H1 (cell line): ENCODE data around the gene P3H3. TPM values are rescaled to one million over a fixed set of nuclear protein-coding genes. Genes with fewer than 3 reads are reported as not detected.

ENCODE experiments used
- CTCF ChIA-PET: fragments of 300-600 bp; sonication (Branson Sonifier 250); formaldehyde crosslinking; loops from one replicate; lab custom pipeline; 2021; ENCODE audit not compliant: partially characterized antibody; lab: Charles Lee
- POLR2A ChIA-PET: fragments of 300-600 bp; sonication (Branson Sonifier 250); formaldehyde crosslinking; loops from one replicate; lab custom pipeline; 2021; ENCODE audit warnings: inconsistent platforms; ENCODE audit not compliant: partially characterized antibody; lab: Charles Lee
- DNase-seq, 2 experiments: peaks; one replicate each; pipeline versions ENCODE4 v3.0.0 to v3.0.0-alpha.2; 2010 to 2022; ENCODE audit warnings: low spot score in 2 of 2, low read depth in 1 of 2, mixed read lengths in 1 of 2
- FAIRE-seq: peaks from 2 replicates; lab custom pipeline; 2011; peaks lifted over from hg19 to GRCh38; lab: Jason Lieb, UNC
- H2AFZ ChIP-seq: 2 replicates; pipeline ENCODE4 v1.8.1; 2012; ENCODE audit warnings: low read length, inconsistent platforms
- H2AK5ac ChIP-seq: 2 replicates; pipeline ENCODE4 v1.6.1; 2013; ENCODE audit warnings: low read depth, low read length
- H2BK120ac ChIP-seq: replicated peaks from 2 replicates; pipeline ENCODE3; 2013; ENCODE audit warnings: low read depth, low read length, inconsistent platforms
- H2BK12ac ChIP-seq: 2 replicates; pipeline ENCODE4 v1.6.1; 2013; ENCODE audit warnings: low read depth, low read length
- H2BK15ac ChIP-seq: 2 replicates; pipeline ENCODE4 v1.6.1; 2013; ENCODE audit warnings: low read length
- H2BK20ac ChIP-seq: 2 replicates; pipeline ENCODE4 v1.6.1; 2013; ENCODE audit warnings: low read length
- H2BK5ac ChIP-seq: 2 replicates; pipeline ENCODE4 v1.6.1; 2013; ENCODE audit warnings: low read depth, low read length
- H3K14ac ChIP-seq: 2 replicates; pipeline ENCODE4 v1.6.1; 2013; ENCODE audit warnings: inconsistent platforms; ENCODE audit not compliant: insufficient read length
- H3K18ac ChIP-seq: 2 replicates; pipeline ENCODE4 v1.6.1; 2013; ENCODE audit warnings: low read length; ENCODE audit errors: extremely low read depth
- H3K23ac ChIP-seq: 2 replicates; pipeline ENCODE4 v1.6.1; 2013; ENCODE audit warnings: inconsistent platforms; ENCODE audit not compliant: insufficient read length
- H3K23me2 ChIP-seq: 2 replicates; pipeline ENCODE4 v1.6.1; 2013; ENCODE audit warnings: low read depth, low read length
- H3K27ac ChIP-seq: 2 replicates; pipeline ENCODE4 v1.6.1; 2011; ENCODE audit warnings: low read depth, low read length, inconsistent platforms
- H3K27me3 ChIP-seq, 4 experiments: replicated peaks in 1 of 4; 1 replicate in 1 of 4; 2 replicates in 3 of 4; pipeline versions ENCODE4 v1.6.1 to v1.8.1; 2011 to 2013; ENCODE audit warnings: low read length in 3 of 4, mild to moderate bottlenecking in 3 of 4, inconsistent platforms in 2 of 4, mixed read lengths in 2 of 4, moderate library complexity in 1 of 4; ENCODE audit not compliant: control insufficient read depth in 3 of 4, insufficient read depth in 3 of 4; ENCODE audit errors: extremely low read depth in 1 of 4
- H3K36me3 ChIP-seq, 4 experiments: 2 replicates each; pipeline versions ENCODE4 v1.6.1 to v1.8.1; 2011 to 2013; ENCODE audit warnings: mild to moderate bottlenecking in 4 of 4, low read length in 3 of 4, moderate library complexity in 2 of 4, control low read depth in 1 of 4, inconsistent platforms in 1 of 4; ENCODE audit not compliant: insufficient read depth in 4 of 4, control insufficient read depth in 2 of 4
- H3K4ac ChIP-seq: replicated peaks from 2 replicates; pipeline ENCODE3; 2013; ENCODE audit warnings: low read length, low read depth, mixed read lengths, inconsistent platforms; ENCODE audit not compliant: insufficient read length
- H3K4me1 ChIP-seq, 4 experiments: replicated peaks in 1 of 4; 1 replicate in 1 of 4; 2 replicates in 3 of 4; pipeline versions ENCODE4 v1.6.1 to v1.8.1; 2011 to 2013; ENCODE audit warnings: low read length in 3 of 4, inconsistent platforms in 2 of 4, mixed read lengths in 1 of 4; ENCODE audit not compliant: insufficient read depth in 4 of 4, control insufficient read depth in 3 of 4
- H3K4me2 ChIP-seq, 2 experiments: 2 replicates each; pipeline versions ENCODE4 v1.6.1 to v1.8.1; 2011 to 2013; ENCODE audit warnings: low read depth in 2 of 2, low read length in 2 of 2, control low read depth in 1 of 2, inconsistent platforms in 1 of 2, mild to moderate bottlenecking in 1 of 2; ENCODE audit not compliant: insufficient read depth in 1 of 2
- H3K4me3 ChIP-seq, 4 experiments: fragments of 200-600, 300-600 bp in 1 of 4; sonication (generic), shearing (Covaris generic), sonication (Bioruptor Twin) in 1 of 4; 2 replicates each; pipeline versions ENCODE4 v1.5.1 to v1.8.1; 2011 to 2016; ENCODE audit warnings: low read length in 4 of 4, low read depth in 3 of 4, control low read depth in 2 of 4, inconsistent platforms in 2 of 4, mild to moderate bottlenecking in 2 of 4, mixed read lengths in 1 of 4, moderate library complexity in 1 of 4; ENCODE audit not compliant: insufficient read depth in 2 of 4; ENCODE audit errors: extremely low read depth in 1 of 4
- H3K56ac ChIP-seq: replicated peaks from 2 replicates; pipeline ENCODE3; 2013; ENCODE audit warnings: low read depth, mild to moderate bottlenecking, mixed read lengths, low read length, inconsistent platforms; ENCODE audit not compliant: insufficient read length
- H3K79me1 ChIP-seq: 2 replicates; pipeline ENCODE4 v1.6.1; 2013; ENCODE audit warnings: low read depth, low read length, control low read depth
- H3K79me2 ChIP-seq, 2 experiments: 2 replicates each; pipeline versions ENCODE4 v1.6.1 to v1.8.1; 2012 to 2013; ENCODE audit warnings: low read length in 2 of 2, mild to moderate bottlenecking in 2 of 2, inconsistent platforms in 1 of 2; ENCODE audit not compliant: insufficient read depth in 2 of 2, control insufficient read depth in 1 of 2
- H3K9ac ChIP-seq, 4 experiments: replicated peaks in 1 of 4; 1 replicate in 1 of 4; 2 replicates in 3 of 4; pipeline versions ENCODE4 v1.6.1 to v1.8.1; 2011 to 2013; ENCODE audit warnings: low read depth in 3 of 4, low read length in 3 of 4, control low read depth in 2 of 4, mild to moderate bottlenecking in 2 of 4, moderate library complexity in 2 of 4, inconsistent platforms in 1 of 4; ENCODE audit errors: extremely low read depth in 1 of 4
- H3K9me3 ChIP-seq, 2 experiments: 2 replicates each; pipeline versions ENCODE4 v1.6.1 to v1.8.1; 2012 to 2013; ENCODE audit warnings: mild to moderate bottlenecking in 2 of 2, moderate library complexity in 2 of 2, control low read depth in 1 of 2, inconsistent platforms in 1 of 2, low read depth in 1 of 2, low read length in 1 of 2, mixed read lengths in 1 of 2; ENCODE audit not compliant: insufficient read depth in 2 of 2
- H4K20me1 ChIP-seq, 2 experiments: replicated peaks in 1 of 2; 2 replicates each; pipeline versions ENCODE3 to v1.8.1; 2011 to 2013; ENCODE audit warnings: inconsistent platforms in 2 of 2, low read length in 2 of 2, mild to moderate bottlenecking in 1 of 2; ENCODE audit not compliant: insufficient read depth in 2 of 2, control insufficient read depth in 1 of 2
- H4K5ac ChIP-seq: 2 replicates; pipeline ENCODE4 v1.6.1; 2013; ENCODE audit warnings: low read length, low read depth, mixed read lengths, inconsistent platforms; ENCODE audit not compliant: insufficient read length
- H4K8ac ChIP-seq: 2 replicates; pipeline ENCODE4 v1.8.0; 2013; ENCODE audit warnings: mild to moderate bottlenecking, moderate library complexity, low read length, inconsistent platforms; ENCODE audit not compliant: insufficient read depth; ENCODE audit errors: extremely low read depth
- H4K91ac ChIP-seq: replicated peaks from 2 replicates; pipeline ENCODE3; 2013; ENCODE audit warnings: low read length, mixed read lengths, inconsistent platforms; ENCODE audit not compliant: insufficient read length
- GABPA ChIP-seq: IDR thresholded peaks from 2 replicates; pipeline ENCODE4 v1.6.1; 2011; ENCODE audit warnings: mild to moderate bottlenecking, low read length, moderate library complexity, borderline replicate concordance; ENCODE audit not compliant: insufficient read depth
- HDAC2 ChIP-seq, 2 experiments: fragments of 300-600 bp in 1 of 2; sonication (generic) in 1 of 2; IDR thresholded peaks; 2 replicates each; pipeline ENCODE4 v1.6.1; 2011 to 2012; ENCODE audit warnings: low read depth in 2 of 2, low read length in 2 of 2, mild to moderate bottlenecking in 2 of 2, moderate library complexity in 2 of 2, borderline replicate concordance in 1 of 2, inconsistent platforms in 1 of 2
- POLR2AphosphoS5 ChIP-seq: IDR thresholded peaks from 2 replicates; pipeline ENCODE4 v1.6.1; 2011; ENCODE audit warnings: low read depth, low read length
- POU5F1 ChIP-seq: IDR thresholded peaks from 2 replicates; pipeline ENCODE4 v1.6.1; 2011; ENCODE audit warnings: low read depth, mild to moderate bottlenecking, low read length, moderate library complexity
- RXRA ChIP-seq: IDR thresholded peaks from 2 replicates; pipeline ENCODE4 v1.6.1; 2011; ENCODE audit warnings: low read depth, mild to moderate bottlenecking, low read length, moderate library complexity; ENCODE audit not compliant: insufficient read depth
- TAF7 ChIP-seq: optimal IDR thresholded peaks from 2 replicates; pipeline ENCODE3; 2011; ENCODE audit warnings: low read depth, mild to moderate bottlenecking, inconsistent platforms, low read length, moderate library complexity, borderline replicate concordance
- YY1 ChIP-seq: IDR thresholded peaks from 2 replicates; pipeline ENCODE4 v1.6.1; 2011; ENCODE audit warnings: low read depth, mild to moderate bottlenecking, low read length
- WGBS, 2 experiments: shearing (Covaris generic) in 1 of 2; methylation state at CpG; one replicate each; pipeline versions ENCODE4 v1.1.6 to v1.1.7; 2013 to 2015; ENCODE audit warnings: low lambda C conversion rate in 2 of 2, mixed read lengths in 2 of 2, inconsistent platforms in 1 of 2, low coverage in 1 of 2, missing lambda C conversion rate in 1 of 2; ENCODE audit not compliant: insufficient replicate concordance in 2 of 2, insufficient coverage in 1 of 2, insufficient read length in 1 of 2; ENCODE audit errors: extremely low coverage in 1 of 2, missing lambda C conversion rate in 1 of 2; 5-methylcytosine and 5-hydroxymethylcytosine counted together
- polyA plus RNA-seq, 7 experiments: library from polyadenylated mRNA; depleted of rRNA in 3 of 7; stranded (reverse) in 5 of 7; unstranded in 2 of 7; fragments of >200 nt in 5 of 7; fragments of 200-250 nt in 2 of 7; gene quantifications; 1 replicate in 5 of 7; 2 replicates in 1 of 7; 4 replicates in 1 of 7; pipeline versions ENCODE4 v1.2.1 to v1.2.3, GENCODE V29; 2011 to 2013; ENCODE audit warnings: missing spikeins in 2 of 7, mixed read lengths in 2 of 7
- total RNA-seq: library from RNA; stranded (reverse); fragmentation: NEBNext Ultra II Directional; extraction: Animal tissue kit (Norgen Biotek cat#: 25700); gene quantifications from 2 replicates; pipeline ENCODE4 v1.2.1, GENCODE V29; 2021

P3H3 gene
- total and polyA plus RNA-seq, 2 of the 8 experiments (the other 6 are each of a cell fraction or from before 2014, with no cell fraction given): 22.9 to 43.5 TPM

GRCh38 chr12:6782119-6782518 lies 46.1 kb upstream of the P3H3 start:
- DNase-seq (no peak), FAIRE-seq (no peak)
- H3K4ac ChIP-seq: no peak overlapping the region
- no peak overlapping the region for H3K14ac ChIP-seq
- H3K23me2 ChIP-seq: peaks cover 10% of the 10 kb centered on the region
- no peak overlapping the region for H2BK20ac ChIP-seq
- H3K27me3 ChIP-seq: peaks cover 0 to 10% (median 5%) of the 10 kb centered on the region in 4 experiments; a peak in 3 of 7 replicates
- H2BK15ac ChIP-seq: no peak overlapping the region
- POLR2A ChIA-PET: interaction anchor here (1.0 to 10.4 kb wide), 7 partner anchors 11 to 85 kb away, joined by 3 to 97 read pairs (median 4); partner anchors contain the start of genes PTMS and TPI1
- no peaks in the 10 kb centered on the region for H3K9me3 ChIP-seq
- no peaks in the 10 kb centered on the region for H3K36me3 ChIP-seq
- H4K20me1 ChIP-seq: no peaks in the 10 kb centered on the region
- no peaks in the 10 kb centered on the region for H3K79me2 ChIP-seq
- 88% methylated on average over 6 of the region's 6 CpGs; no CpG with 5 or more reads in 1 of the 2 experiments for WGBS, 2 experiments
- H2BK120ac ChIP-seq: no peak overlapping the region
- H4K8ac ChIP-seq: no peak overlapping the region; the same call in 1 of the 2 replicates
- H3K18ac ChIP-seq: no peak overlapping the region
- H2AK5ac ChIP-seq: no peak overlapping the region
- no peak overlapping the region for H3K23ac ChIP-seq
- peaks cover 9 to 22% (median 14%) of the 10 kb centered on the region in 4 experiments for H3K4me1 ChIP-seq
- H2BK5ac ChIP-seq: no peak overlapping the region
- H2AFZ ChIP-seq: no peak overlapping the region
- no peaks in the 10 kb centered on the region for H3K79me1 ChIP-seq
- no peak overlapping the region for H3K56ac ChIP-seq
- no peak overlapping the region for H2BK12ac ChIP-seq
- H4K5ac ChIP-seq: no peak overlapping the region
- TF ChIP-seq YY1 (no peak), GABPA (no peak), HDAC2 (IDR thresholded peaks at IDR 0.05; ENCODE audit: borderline replicate concordance in 1 of 2, low read depth in 2 of 2, low read length in 2 of 2) (no peak), POLR2AphosphoS5 (no peak), POU5F1 (no peak), TAF7 (no peak), RXRA (no peak)
- H3K27ac ChIP-seq: no peak overlapping the region
- H3K9ac ChIP-seq: no peak overlapping the region
- H4K91ac ChIP-seq: no peak overlapping the region
- H3K4me2 ChIP-seq: no peak overlapping the region
- no peak overlapping the region for H3K4me3 ChIP-seq
- CTCF ChIA-PET: interaction anchor here (0.9 to 29.6 kb wide), 7 partner anchors 11 to 161 kb away, joined by 3 to 532 read pairs (median 32); partner anchors contain the start of genes GNB3, GPR162, LAG3 and MLF2
